CD4-positive, alpha-beta T cell treated with Interferon alpha-2 for 1 hour (primary cell): ENCODE data around the gene SLC6A6.

Experiments
- DNase-seq, 2 donors: peaks; one replicate each; pipeline ENCODE4 v3.0.0-alpha.2; 2020 to 2022

SLC6A6 gene

GRCh38 chr3:14473411-14473891 is 71.0 kb downstream of the SLC6A6 start:
- DNase-seq, result no peak

GRCh38 chr3:14474363-14475081 is 72.1 kb downstream of the SLC6A6 start:
- DNase-seq, result no peak

GRCh38 chr3:14475621-14476020 is 73.2 kb downstream of the SLC6A6 start:
- DNase-seq, result no peak

- no peak for DNase-seq
These were observed 74.3 kb downstream of the SLC6A6 start for GRCh38 chr3:14476583-14477265.

GRCh38 chr3:14477311-14477935 is 75.0 kb downstream of the SLC6A6 start:
- DNase-seq, result no peak

GRCh38 chr3:14478956-14479550 is 76.6 kb downstream of the SLC6A6 start:
- DNase-seq, result no peak

GRCh38 chr3:14479591-14479990 is 77.2 kb downstream of the SLC6A6 start:
- no peak for DNase-seq

GRCh38 chr3:14480207-14481017 is 78.0 kb downstream of the SLC6A6 start:
- DNase-seq, result no peak

GRCh38 chr3:14481018-14481645 is 78.7 kb downstream of the SLC6A6 start:
- DNase-seq, result no peak

GRCh38 chr3:14481646-14482036 is 79.2 kb downstream of the SLC6A6 start:
- DNase-seq, result no peak

GRCh38 chr3:14482271-14482721 is 79.9 kb downstream of the SLC6A6 start:
- DNase-seq, result no peak

GRCh38 chr3:14483286-14483685 is 80.9 kb downstream of the SLC6A6 start:
- DNase-seq, result no peak

- DNase-seq, result no peak
These were observed 82.3 kb downstream of the SLC6A6 start for GRCh38 chr3:14484741-14485140.

- DNase-seq, result no peak
These were observed 83.6 kb downstream of the SLC6A6 start for GRCh38 chr3:14485981-14486380.

GRCh38 chr3:14486460-14486859 is 84.1 kb downstream of the SLC6A6 start:
- DNase-seq, result no peak

GRCh38 chr3:14487086-14487485 is 84.7 kb downstream of the SLC6A6 start:
- DNase-seq, result no peak

- no peak for DNase-seq
These were observed 85.4 kb downstream of the SLC6A6 start for GRCh38 chr3:14487821-14488220.

GRCh38 chr3:14488286-14489041 is 86.1 kb downstream of the SLC6A6 start:
- DNase-seq, result no peak

- DNase-seq, result no peak
These were observed 87.2 kb downstream of the SLC6A6 start for GRCh38 chr3:14489641-14490040.

GRCh38 chr3:14490255-14490654 is 87.8 kb downstream of the SLC6A6 start:
- no peak for DNase-seq

- DNase-seq, result no peak
These were observed 88.4 kb downstream of the SLC6A6 start for GRCh38 chr3:14490831-14491230.
